ENCODE data around the gene CSTF2T.

The CSTF2T gene

DNA sequence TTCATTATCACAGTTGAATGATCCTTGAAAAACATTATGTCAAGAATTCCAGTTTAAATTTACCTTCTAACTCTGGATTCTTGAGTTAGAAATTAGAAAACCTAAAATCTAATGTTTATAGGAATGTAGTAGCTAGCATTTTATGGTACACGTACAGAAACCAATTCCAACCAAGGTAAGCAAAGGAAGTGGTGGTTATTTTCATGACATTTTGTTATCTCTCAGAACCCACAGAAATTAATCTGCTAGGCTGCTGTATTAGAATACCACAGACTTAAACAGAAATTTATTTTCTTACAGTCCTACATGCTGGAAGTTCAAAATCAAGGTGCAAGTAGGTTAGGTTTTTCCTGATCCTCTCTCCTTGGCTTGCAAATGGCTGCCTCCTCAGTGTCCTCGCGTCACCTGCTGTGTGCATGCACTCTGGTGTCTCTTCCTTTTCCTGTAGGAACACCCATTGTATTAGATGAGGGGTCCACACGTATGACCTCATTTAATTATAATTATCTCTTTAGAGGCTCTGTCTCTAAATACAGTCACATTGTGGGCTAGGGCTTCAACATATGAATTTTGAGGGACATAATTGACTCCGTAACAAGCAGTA is 8.5 kb upstream of the CSTF2T start:
- TF ChIP-seq, protein P1, sequence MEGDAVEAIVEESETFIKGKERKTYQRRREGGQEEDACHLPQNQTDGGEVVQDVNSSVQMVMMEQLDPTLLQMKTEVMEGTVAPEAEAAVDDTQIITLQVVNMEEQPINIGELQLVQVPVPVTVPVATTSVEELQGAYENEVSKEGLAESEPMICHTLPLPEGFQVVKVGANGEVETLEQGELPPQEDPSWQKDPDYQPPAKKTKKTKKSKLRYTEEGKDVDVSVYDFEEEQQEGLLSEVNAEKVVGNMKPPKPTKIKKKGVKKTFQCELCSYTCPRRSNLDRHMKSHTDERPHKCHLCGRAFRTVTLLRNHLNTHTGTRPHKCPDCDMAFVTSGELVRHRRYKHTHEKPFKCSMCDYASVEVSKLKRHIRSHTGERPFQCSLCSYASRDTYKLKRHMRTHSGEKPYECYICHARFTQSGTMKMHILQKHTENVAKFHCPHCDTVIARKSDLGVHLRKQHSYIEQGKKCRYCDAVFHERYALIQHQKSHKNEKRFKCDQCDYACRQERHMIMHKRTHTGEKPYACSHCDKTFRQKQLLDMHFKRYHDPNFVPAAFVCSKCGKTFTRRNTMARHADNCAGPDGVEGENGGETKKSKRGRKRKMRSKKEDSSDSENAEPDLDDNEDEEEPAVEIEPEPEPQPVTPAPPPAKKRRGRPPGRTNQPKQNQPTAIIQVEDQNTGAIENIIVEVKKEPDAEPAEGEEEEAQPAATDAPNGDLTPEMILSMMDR (IDR thresholded peaks at IDR 0.05): no peak

DNA sequence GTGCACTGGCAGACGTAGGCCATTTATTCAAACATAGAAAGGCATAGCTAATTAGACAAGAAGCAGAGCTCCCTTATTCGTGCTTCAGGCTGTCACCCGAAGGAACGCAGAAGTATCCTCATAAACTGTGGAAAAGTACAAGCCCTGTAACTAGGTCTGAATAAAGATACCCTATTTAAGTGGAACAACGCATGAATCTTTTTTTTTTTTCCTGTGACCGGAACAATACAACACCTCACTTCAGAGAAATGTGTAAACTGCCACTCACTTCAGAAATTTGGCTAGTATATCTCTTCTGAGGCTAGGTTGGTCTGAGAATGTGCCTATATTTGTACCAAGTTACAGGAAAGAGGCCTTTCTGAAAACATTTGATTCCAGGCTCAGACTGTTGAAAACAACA is 8.0 kb upstream of the CSTF2T start:
- TF ChIP-seq, protein P1 (IDR thresholded peaks at IDR 0.05): no peak

DNA sequence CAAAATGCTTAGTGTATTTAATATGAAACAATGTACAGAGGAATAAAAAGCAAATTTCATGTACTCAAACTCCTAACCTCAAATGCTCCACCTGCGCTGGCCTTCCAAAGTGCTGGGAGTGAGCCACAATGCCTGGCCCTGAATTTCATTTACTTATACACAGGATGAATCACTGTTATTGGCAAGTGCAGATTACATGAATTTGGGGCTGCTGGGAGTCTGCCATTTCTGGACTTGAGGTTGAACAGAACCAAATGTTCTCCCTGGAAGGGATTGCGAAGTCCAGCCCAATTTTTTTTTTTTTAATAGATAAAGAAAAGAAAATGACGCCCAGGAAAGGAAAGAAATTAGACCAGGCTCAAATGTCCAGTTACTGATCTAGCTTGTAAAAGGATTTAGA is 6.8 kb upstream of the CSTF2T start:
- TF ChIP-seq, protein P1 (IDR thresholded peaks at IDR 0.05): no peak

DNA sequence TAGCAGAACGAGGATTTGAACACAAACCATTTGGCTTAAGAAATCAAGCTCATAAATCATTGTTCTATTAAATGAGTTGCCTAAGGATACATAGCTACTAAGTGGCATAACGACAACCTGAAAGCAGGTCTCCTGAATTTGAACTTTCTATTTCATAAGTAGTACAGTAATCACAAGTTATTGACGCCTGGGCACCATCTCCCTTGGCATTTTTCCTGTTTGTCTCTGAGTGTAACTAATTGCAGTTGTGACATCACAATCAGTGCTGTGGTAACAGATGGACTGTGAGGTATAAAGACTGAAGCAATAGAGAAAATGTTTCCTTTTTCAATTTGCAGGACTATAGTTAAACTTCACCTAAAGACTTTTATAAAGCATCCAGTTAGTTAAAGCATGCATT is 6.4 kb upstream of the CSTF2T start:
- TF ChIP-seq, protein P1 (IDR thresholded peaks at IDR 0.05): no peak

DNA sequence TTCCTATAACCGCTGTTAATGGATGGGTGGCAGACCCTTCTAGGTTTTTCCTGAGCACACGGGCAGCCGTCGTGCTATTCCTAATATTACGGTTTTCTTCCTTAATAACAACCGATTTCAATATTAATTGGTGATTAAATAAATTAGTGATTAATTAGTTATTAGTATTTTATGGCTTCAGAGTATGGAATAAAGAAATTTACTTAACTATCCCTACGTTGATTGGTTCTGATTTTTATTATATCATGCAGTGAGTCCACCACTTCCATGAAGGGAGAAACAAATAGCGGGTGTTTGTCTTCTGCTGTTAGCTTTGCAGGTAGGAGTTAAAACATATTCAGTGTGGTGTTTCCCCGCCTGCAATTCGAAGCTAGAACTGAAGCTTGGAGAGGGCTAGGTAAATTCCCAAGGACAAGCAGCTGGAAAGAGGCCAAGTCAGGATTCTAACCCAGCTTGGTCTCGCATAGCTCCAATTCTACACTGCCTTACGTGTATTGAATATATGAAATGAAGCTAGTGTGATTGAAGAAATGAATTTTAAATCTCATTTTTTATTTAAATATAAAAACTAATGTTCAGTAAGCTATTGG is 928 bp upstream of the CSTF2T start:
- TF ChIP-seq, protein P1 (IDR thresholded peaks at IDR 0.05): no peak

DNA sequence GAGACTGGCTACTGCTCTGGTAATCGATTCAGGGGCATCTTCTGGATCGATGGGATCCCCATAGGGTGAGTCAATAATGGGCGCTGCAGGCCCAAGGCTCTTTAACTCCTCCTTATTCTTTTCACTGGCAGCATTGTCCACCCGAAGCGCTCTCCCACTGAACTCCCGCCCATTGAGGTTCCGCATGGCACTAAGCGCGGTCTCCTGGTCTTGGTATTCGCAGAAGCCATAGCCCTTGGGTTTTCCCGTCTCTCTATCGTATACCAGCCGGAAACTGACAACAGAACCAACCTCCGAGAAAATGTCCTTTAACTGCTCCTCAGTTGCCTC is 285 bp downstream of the CSTF2T start:
- TF ChIP-seq, protein P1 (IDR thresholded peaks at IDR 0.05): no peak

DNA sequence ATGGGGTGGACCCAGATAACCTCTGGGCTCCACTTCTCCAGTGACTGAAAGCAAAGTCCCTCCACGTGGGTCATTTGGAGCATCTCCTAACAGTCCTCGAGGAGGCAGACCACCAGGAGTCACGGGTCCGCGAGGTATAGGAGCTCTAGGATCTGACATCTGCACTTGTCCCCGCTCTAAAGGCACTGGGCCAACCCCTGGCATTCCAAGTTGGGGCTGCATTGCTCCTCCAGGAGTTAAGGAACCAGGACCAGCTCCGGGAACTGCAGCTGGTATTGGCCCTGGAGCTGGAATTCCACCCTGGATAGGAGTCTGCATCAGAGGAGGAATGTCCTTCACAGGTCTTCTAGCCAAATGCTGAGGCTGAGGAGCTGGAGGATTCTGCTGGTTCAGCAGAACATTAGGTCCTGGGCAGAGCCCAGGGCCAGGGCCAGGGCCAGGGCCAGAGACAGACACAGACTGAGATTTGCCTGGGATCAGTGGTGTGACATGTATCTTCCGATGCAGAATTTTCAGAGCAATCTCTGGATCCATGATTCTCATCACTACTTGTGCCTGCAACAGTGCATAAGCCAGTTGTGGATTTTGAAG is 827 bp downstream of the CSTF2T start:
- TF ChIP-seq, protein P1 (IDR thresholded peaks at IDR 0.05): no peak

All from LNCAP (cell line).